ENCODE results near the gene PDE6G.
"Not testable (repeated sequence)": the region's sequence is repeated elsewhere in the genome, so short reads cannot be mapped to it uniquely, and the experiment has no call there.

The PDE6G gene

GRCh38 chr17:81680150-81680549 lies 23.8 kb upstream of the PDE6G start:
- H3K4me3 ChIP-seq (replicated peaks; ENCODE audit: low read depth, low read length): no peak overlapping the region
- no peak for DNase-seq (ENCODE audit: extremely low read depth, insufficient read length)
- no peaks in the 10 kb centered on the region; the same call in 1 of the 2 replicates for H3K36me3 ChIP-seq (ENCODE audit: control insufficient read depth, insufficient read depth, low read length)
- H3K27me3 ChIP-seq (replicated peaks; ENCODE audit: control insufficient read depth, insufficient read depth, low read length): no peaks in the 10 kb centered on the region
- no peak for TF ChIP-seq CTCF (IDR thresholded peaks at IDR 0.05; ENCODE audit: insufficient read depth, low read length, poor library complexity, severe bottlenecking)

GRCh38 chr17:81676906-81677305 lies 20.6 kb upstream of the PDE6G start:
- H3K27me3 ChIP-seq (replicated peaks; ENCODE audit: control insufficient read depth, insufficient read depth, low read length): no peaks in the 10 kb centered on the region
- H3K36me3 ChIP-seq (ENCODE audit: control insufficient read depth, insufficient read depth, low read length): peaks cover 18% of the 10 kb centered on the region
- no peak overlapping the region for H3K4me3 ChIP-seq (replicated peaks; ENCODE audit: low read depth, low read length)
- TF ChIP-seq CTCF (IDR thresholded peaks at IDR 0.05; ENCODE audit: insufficient read depth, low read length, poor library complexity, severe bottlenecking): no peak
- no peak for DNase-seq (ENCODE audit: extremely low read depth, insufficient read length)

GRCh38 chr17:81675515-81676221 lies 19.3 kb upstream of the PDE6G start:
- H3K36me3 ChIP-seq (ENCODE audit: control insufficient read depth, insufficient read depth, low read length): peaks cover 25% of the 10 kb centered on the region
- H3K4me3 ChIP-seq (replicated peaks; ENCODE audit: low read depth, low read length); DNase-seq (ENCODE audit: extremely low read depth, insufficient read length): not testable (repeated sequence)

GRCh38 chr17:81673561-81674258 lies 17.4 kb upstream of the PDE6G start:
- peaks cover 33% of the 10 kb centered on the region for H3K36me3 ChIP-seq (ENCODE audit: control insufficient read depth, insufficient read depth, low read length)
- no peaks in the 10 kb centered on the region for H3K27me3 ChIP-seq (replicated peaks; ENCODE audit: control insufficient read depth, insufficient read depth, low read length)
- no peak for DNase-seq (ENCODE audit: extremely low read depth, insufficient read length)
- TF ChIP-seq CTCF (IDR thresholded peaks at IDR 0.05; ENCODE audit: insufficient read depth, low read length, poor library complexity, severe bottlenecking): no peak
- no peak overlapping the region for H3K4me3 ChIP-seq (replicated peaks; ENCODE audit: low read depth, low read length)

More at GRCh38 chr17:81675515-81676221, 19.3 kb upstream of the PDE6G start:
- peak; percentile 44 for TF ChIP-seq CTCF (IDR thresholded peaks at IDR 0.05; ENCODE audit: insufficient read depth, low read length, poor library complexity, severe bottlenecking)
- H3K27me3 ChIP-seq (replicated peaks; ENCODE audit: control insufficient read depth, insufficient read depth, low read length): not testable (repeated sequence)

GRCh38 chr17:81672954-81673353 lies 16.6 kb upstream of the PDE6G start:
- no peak for TF ChIP-seq CTCF (IDR thresholded peaks at IDR 0.05; ENCODE audit: insufficient read depth, low read length, poor library complexity, severe bottlenecking)
- H3K36me3 ChIP-seq (ENCODE audit: control insufficient read depth, insufficient read depth, low read length): peaks cover 33% of the 10 kb centered on the region
- H3K27me3 ChIP-seq (replicated peaks; ENCODE audit: control insufficient read depth, insufficient read depth, low read length): no peaks in the 10 kb centered on the region
- H3K4me3 ChIP-seq (replicated peaks; ENCODE audit: low read depth, low read length): no peak overlapping the region
- no peak for DNase-seq (ENCODE audit: extremely low read depth, insufficient read length)

Data from GM06990 (cell line).